B cell (primary cell): ENCODE data around the gene CACNA1A. TPM values are rescaled to one million over a fixed set of nuclear protein-coding genes. Genes with fewer than 3 reads are reported as not detected.
A peak's percentile ranks its signal among the peaks of the same experiment; 100 is the strongest.

ENCODE experiments used
- ATAC-seq: fragments of 200-7000 bp; cut with Tn5 transposase; one replicate; pipeline ENCODE4 v1.10.0; 2021; ENCODE audit warnings: low read depth, mild to moderate bottlenecking, moderate number of reproducible peaks, moderate library complexity
- CTCF ChIA-PET: fragments of 350-600 bp; sonication (Branson Sonifier 250); formaldehyde crosslinking; loops from one replicate; lab custom pipeline; 2021; ENCODE audit warnings: antibody characterized with exemption, inconsistent platforms; lab: Charles Lee
- POLR2A ChIA-PET: fragments of 350-600 bp; sonication (Branson Sonifier 250); formaldehyde crosslinking; loops from one replicate; lab custom pipeline; 2021; ENCODE audit warnings: antibody characterized with exemption; lab: Charles Lee
- DNase-seq: peaks from one replicate; pipeline ENCODE4 v3.0.0; 2013
- H2AFZ ChIP-seq: 2 replicates; pipeline ENCODE4 v1.6.1; 2012; ENCODE audit warnings: mild to moderate bottlenecking, low read depth, low read length; ENCODE audit not compliant: insufficient read depth, poor library complexity, severe bottlenecking
- H3K27ac ChIP-seq, 2 donors: 1 replicate in 1 of 2; 2 replicates in 1 of 2; pipeline ENCODE4 v1.5.1; 2012 to 2013; ENCODE audit warnings: low read length in 2 of 2, mild to moderate bottlenecking in 2 of 2, moderate library complexity in 1 of 2
- H3K27me3 ChIP-seq, 4 experiments: fragments of 200-600 bp in 1 of 4; sonication (generic) in 1 of 4; replicated peaks in 1 of 4; 1 replicate in 2 of 4; 2 replicates in 2 of 4; pipeline versions ENCODE4 v1.6.1 to v1.7.0; 2013 to 2016; ENCODE audit warnings: low read length in 3 of 4, mild to moderate bottlenecking in 2 of 4, mixed read lengths in 1 of 4, moderate library complexity in 1 of 4; ENCODE audit not compliant: insufficient read depth in 4 of 4, control insufficient read depth in 3 of 4; ENCODE audit errors: control extremely low read depth in 1 of 4
- H3K36me3 ChIP-seq, 2 experiments: replicated peaks in 1 of 2; 1 replicate in 1 of 2; 2 replicates in 1 of 2; pipeline versions ENCODE4 v1.6.1 to v1.7.1; 2013; ENCODE audit warnings: low read length in 1 of 2; ENCODE audit not compliant: insufficient read depth in 2 of 2, control insufficient read depth in 1 of 2; ENCODE audit errors: control extremely low read depth in 1 of 2, extremely low read depth in 1 of 2
- H3K4me1 ChIP-seq, 2 donors: fragments of 200-600 bp in 1 of 2; sonication (generic) in 1 of 2; 1 replicate in 1 of 2; 2 replicates in 1 of 2; pipeline versions ENCODE4 v1.5.1 to v1.6.1; 2013 to 2017; ENCODE audit warnings: low read length in 2 of 2; ENCODE audit not compliant: control insufficient read depth in 2 of 2, insufficient read depth in 2 of 2
- H3K4me2 ChIP-seq: replicated peaks from 2 replicates; pipeline ENCODE3; 2012; ENCODE audit warnings: mild to moderate bottlenecking, low read depth, low read length; ENCODE audit not compliant: poor library complexity, severe bottlenecking
- H3K4me3 ChIP-seq, 5 experiments: fragments of 200-600 bp in 1 of 5; sonication (generic) in 1 of 5; 1 replicate in 3 of 5; 2 replicates in 2 of 5; pipeline versions ENCODE4 v1.5.1 to v1.7.0; 2011 to 2016; ENCODE audit warnings: low read length in 4 of 5, mild to moderate bottlenecking in 4 of 5, low read depth in 2 of 5, control low read depth in 1 of 5, moderate library complexity in 1 of 5; ENCODE audit not compliant: insufficient read depth in 1 of 5; ENCODE audit errors: control extremely low read depth in 1 of 5, extremely low read depth in 1 of 5
- H3K79me2 ChIP-seq: fragments of 200-600 bp; sonication (generic); one replicate; pipeline ENCODE4 v1.6.0; 2016; ENCODE audit warnings: low read length; ENCODE audit not compliant: control insufficient read depth, insufficient read depth
- H3K9ac ChIP-seq: fragments of 200-600 bp; sonication (generic); 2 replicates; pipeline ENCODE4 v1.6.1; 2017; ENCODE audit warnings: mild to moderate bottlenecking, low read length, moderate library complexity
- H3K9me3 ChIP-seq, 3 donors: one replicate each; pipeline versions ENCODE4 v1.6.1 to v1.7.1; 2013; ENCODE audit warnings: low read length in 2 of 3; ENCODE audit not compliant: control insufficient read depth in 2 of 3, insufficient read depth in 1 of 3; ENCODE audit errors: control extremely low read depth in 1 of 3
- H4K20me1 ChIP-seq: 2 replicates; pipeline ENCODE4 v1.6.0; 2012; ENCODE audit warnings: mild to moderate bottlenecking, low read length; ENCODE audit not compliant: insufficient read depth, control insufficient read depth, poor library complexity, severe bottlenecking
- H3K27ac Mint-ChIP-seq: one replicate; pipeline ENCODE4 v1.8.0; 2021; ENCODE audit warnings: mixed read lengths
- H3K27me3 Mint-ChIP-seq: one replicate; pipeline ENCODE4 v1.8.0; 2021; ENCODE audit warnings: mixed read lengths
- H3K4me1 Mint-ChIP-seq: one replicate; pipeline ENCODE4 v1.8.0; 2021; ENCODE audit warnings: mixed read lengths
- H3K4me3 Mint-ChIP-seq: one replicate; pipeline ENCODE4 v1.8.0; 2021; ENCODE audit warnings: mixed read lengths
- H3K9me3 Mint-ChIP-seq: one replicate; pipeline ENCODE4 v1.8.0; 2022; ENCODE audit warnings: mixed read lengths; ENCODE audit not compliant: insufficient read depth
- EZH2 ChIP-seq: IDR thresholded peaks from 2 replicates; pipeline ENCODE4 v1.6.1; 2012; ENCODE audit warnings: borderline replicate concordance, low read depth, mild to moderate bottlenecking, moderate library complexity, low read length; ENCODE audit not compliant: insufficient read depth, poor library complexity, severe bottlenecking
- WGBS: methylation state at CpG from one replicate; pipeline ENCODE4 v1.1.5; 2013; ENCODE audit warnings: missing lambda C conversion rate; ENCODE audit not compliant: insufficient coverage; 5-methylcytosine and 5-hydroxymethylcytosine counted together
- intact Hi-C: fragments of 100-400 bp; cut with micrococcal nuclease; formaldehyde crosslinking; loops from one replicate; pipeline ENCODE4 v1.10.0; 2022
- polyA plus RNA-seq: library from polyadenylated mRNA; depleted of rRNA; stranded (reverse); fragments of >200 nt; gene quantifications from 2 replicates; pipeline ENCODE4 v1.2.3, GENCODE V29; 2012
- total RNA-seq, 2 donors: library from RNA; stranded (reverse); fragments of 120-200 nt in 1 of 2; gene quantifications; 1 replicate in 1 of 2; 2 replicates in 1 of 2; pipeline versions ENCODE4 v1.2.3 to v1.2.4, GENCODE V29; 2013 to 2022
- TF ChIP-seq, protein P1 (sequence below): fragments of 200-600 bp; IDR thresholded peaks from one replicate; pipeline ENCODE4 v1.8.0; 2022; ENCODE audit warnings: antibody characterized with exemption, mild to moderate bottlenecking

Gene CACNA1A
- total and polyA plus RNA-seq, 2 donors (not counting 1 experiment from before 2014, with no cell fraction given) = 1.2 to 1.3 TPM

DNA sequence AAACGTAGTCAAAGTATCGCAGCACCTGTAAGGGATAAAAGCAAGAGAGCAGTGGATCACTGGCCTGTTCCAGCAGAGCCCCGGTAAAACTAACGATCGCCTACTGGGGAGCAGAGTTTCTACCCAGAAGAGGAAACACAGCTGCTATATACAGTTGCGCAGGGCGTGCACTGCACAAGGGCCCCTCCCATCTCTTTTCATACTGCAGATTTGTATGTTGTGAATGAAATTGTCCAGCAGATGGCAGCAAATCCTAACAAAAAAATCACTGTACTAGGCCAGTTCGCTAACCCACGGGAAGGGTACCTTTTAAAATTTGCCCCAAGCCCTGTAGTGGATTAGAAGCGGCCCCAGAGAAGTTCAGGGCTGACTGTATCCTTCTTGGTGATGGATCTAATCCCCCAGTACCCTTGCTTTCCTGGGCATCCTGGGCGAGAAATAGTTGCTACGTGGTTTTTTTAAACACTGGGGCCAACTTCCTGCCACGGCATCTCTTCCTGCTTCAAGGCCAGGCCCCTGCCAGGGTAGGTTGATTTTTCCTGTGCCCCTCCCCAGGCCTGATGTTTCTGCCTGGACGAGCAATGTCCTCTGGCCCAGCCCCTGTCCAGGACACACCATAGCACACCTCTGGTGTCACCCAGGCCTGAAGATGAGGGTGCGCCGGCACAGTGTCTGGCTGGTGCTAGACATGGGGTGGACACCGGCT lies 229.0 kb downstream of the CACNA1A start:
- DNase-seq = peak; percentile 89
- H4K20me1 ChIP-seq = no peaks in the 10 kb centered on the region
- H3K27me3 ChIP-seq = peaks cover 0 to 7% (median under 1%) of the 10 kb centered on the region in 4 experiments
- peak overlapping the region; percentile 49 for H3K9ac ChIP-seq
- no peaks in the 10 kb centered on the region for H3K79me2 ChIP-seq
- peak; percentile 94 for ATAC-seq
- H3K4me3 ChIP-seq = peak overlapping the region in 2 of 5 experiments; percentile 25 to 42
- peaks cover 17% of the 10 kb centered on the region for H3K4me1 Mint-ChIP-seq
- H3K27ac Mint-ChIP-seq = peak overlapping the region; percentile 87
- POLR2A ChIA-PET = interaction anchor here (0.6 to 0.9 kb wide), 4 partner anchors 82 to 498 kb away, joined by 3 to 4 read pairs (median 3); no protein-coding TSS in a partner anchor
- peak overlapping the region; percentile 74 for H3K4me2 ChIP-seq
- WGBS = 31% methylated on average over 12 of the region's 17 CpGs
- peak overlapping the region; percentile 89 for H2AFZ ChIP-seq
- intact Hi-C loops = loop anchor here (2.0 to 10.0 kb wide), 3 partner anchors 14 to 818 kb away; partner anchors contain the start of genes IER2, SAMD1 and STX10
- H3K27ac ChIP-seq = peak overlapping the region; percentile 29 to 62
- peaks cover 6 to 11% of the 10 kb centered on the region in 2 donors for H3K4me1 ChIP-seq
- H3K9me3 ChIP-seq = peaks cover 0 to 16% (median 0%) of the 10 kb centered on the region in 3 donors
- H3K4me3 Mint-ChIP-seq = peak overlapping the region; percentile 59
- H3K9me3 Mint-ChIP-seq = no peaks in the 10 kb centered on the region
- no peak for TF ChIP-seq EZH2
- TF ChIP-seq, protein P1, sequence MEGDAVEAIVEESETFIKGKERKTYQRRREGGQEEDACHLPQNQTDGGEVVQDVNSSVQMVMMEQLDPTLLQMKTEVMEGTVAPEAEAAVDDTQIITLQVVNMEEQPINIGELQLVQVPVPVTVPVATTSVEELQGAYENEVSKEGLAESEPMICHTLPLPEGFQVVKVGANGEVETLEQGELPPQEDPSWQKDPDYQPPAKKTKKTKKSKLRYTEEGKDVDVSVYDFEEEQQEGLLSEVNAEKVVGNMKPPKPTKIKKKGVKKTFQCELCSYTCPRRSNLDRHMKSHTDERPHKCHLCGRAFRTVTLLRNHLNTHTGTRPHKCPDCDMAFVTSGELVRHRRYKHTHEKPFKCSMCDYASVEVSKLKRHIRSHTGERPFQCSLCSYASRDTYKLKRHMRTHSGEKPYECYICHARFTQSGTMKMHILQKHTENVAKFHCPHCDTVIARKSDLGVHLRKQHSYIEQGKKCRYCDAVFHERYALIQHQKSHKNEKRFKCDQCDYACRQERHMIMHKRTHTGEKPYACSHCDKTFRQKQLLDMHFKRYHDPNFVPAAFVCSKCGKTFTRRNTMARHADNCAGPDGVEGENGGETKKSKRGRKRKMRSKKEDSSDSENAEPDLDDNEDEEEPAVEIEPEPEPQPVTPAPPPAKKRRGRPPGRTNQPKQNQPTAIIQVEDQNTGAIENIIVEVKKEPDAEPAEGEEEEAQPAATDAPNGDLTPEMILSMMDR = peak; percentile 69
- H3K36me3 ChIP-seq = no peaks in the 10 kb centered on the region
- peaks cover 17% of the 10 kb centered on the region for H3K27me3 Mint-ChIP-seq
- CTCF ChIA-PET = interaction anchor here (0.6 to 4.5 kb wide), 29 partner anchors 14 to 1296 kb away, joined by 3 to 73 read pairs (median 4); partner anchors contain the start of genes GCDH, IER2 and STX10
